Measurements from ENCODE around the gene TRMT1. TPM values are rescaled to one million over a fixed set of nuclear protein-coding genes. Genes with fewer than 3 reads are reported as not detected.

Gene TRMT1
- total RNA-seq, 1 donor from 2014 or later, result 49.9 TPM

GRCh38 chr19:13102666-13103580 lies 13.6 kb downstream of the TRMT1 start, which contains the start of gene LYL1:
Gene LYL1, minus strand, starts transcription at chr19:13102858. Its CDS starts 1,687 bp downstream, at chr19:13101171.
- no peak for DNase-seq (ENCODE audit: low read depth)
- no peak for TF ChIP-seq CTCF (conservative IDR thresholded peaks at IDR 0.05; ENCODE audit: low read depth, low read length)
- H3K4me3 ChIP-seq (ENCODE audit: low read depth, low read length), result no peak within 1 kb of the TSS

GRCh38 chr19:13102416-13102665 lies 14.2 kb downstream of the TRMT1 start:
- H3K4me3 ChIP-seq (ENCODE audit: low read depth, low read length), result no peak overlapping the region
- no peak for TF ChIP-seq CTCF (conservative IDR thresholded peaks at IDR 0.05; ENCODE audit: low read depth, low read length)

GRCh38 chr19:13101590-13102415 lies 14.7 kb downstream of the TRMT1 start:
- TF ChIP-seq CTCF (conservative IDR thresholded peaks at IDR 0.05; ENCODE audit: low read depth, low read length), result no peak
- DNase-seq (ENCODE audit: low read depth), result no peak
- no peak overlapping the region for H3K4me3 ChIP-seq (ENCODE audit: low read depth, low read length)

More at GRCh38 chr19:13102416-13102665, 14.2 kb downstream of the TRMT1 start:
- no peak for DNase-seq (ENCODE audit: low read depth)

GRCh38 chr19:13100841-13101589 lies 15.5 kb downstream of the TRMT1 start:
- H3K4me3 ChIP-seq (ENCODE audit: low read depth, low read length), result no peak overlapping the region
- DNase-seq (ENCODE audit: low read depth), result no peak
- TF ChIP-seq CTCF (conservative IDR thresholded peaks at IDR 0.05; ENCODE audit: low read depth, low read length), result peak; percentile 62

GRCh38 chr19:13100031-13100588 lies 16.4 kb downstream of the TRMT1 start:
- DNase-seq (ENCODE audit: low read depth), result no peak
- H3K4me3 ChIP-seq (ENCODE audit: low read depth, low read length), result no peak overlapping the region
- TF ChIP-seq CTCF (conservative IDR thresholded peaks at IDR 0.05; ENCODE audit: low read depth, low read length), result no peak

Data from epithelial cell of proximal tubule (primary cell).